Astrocyte of the cerebellum (primary cell): ENCODE results near the gene CLTCL1.

Experiments used
- DNase-seq: peaks from one replicate; pipeline ENCODE4 v3.0.0-alpha.2; 2011; ENCODE audit warnings: low read depth
- H3K4me3 ChIP-seq: 2 replicates; pipeline ENCODE4 v1.5.1; 2011; ENCODE audit warnings: mild to moderate bottlenecking, low read depth, low read length, moderate library complexity
- in situ Hi-C: cut with HindIII; loops from 2 replicates; pipeline ENCODE4 v1.10.0; 2017; ENCODE audit warnings: low sequenced_read_pairs
- TF ChIP-seq, protein P1 (sequence below): IDR thresholded peaks from 2 replicates; pipeline ENCODE4 v1.5.1; 2012; ENCODE audit warnings: low read length, low read depth, moderate library complexity, mild to moderate bottlenecking; ENCODE audit errors: missing control alignments

The CLTCL1 gene

DNA sequence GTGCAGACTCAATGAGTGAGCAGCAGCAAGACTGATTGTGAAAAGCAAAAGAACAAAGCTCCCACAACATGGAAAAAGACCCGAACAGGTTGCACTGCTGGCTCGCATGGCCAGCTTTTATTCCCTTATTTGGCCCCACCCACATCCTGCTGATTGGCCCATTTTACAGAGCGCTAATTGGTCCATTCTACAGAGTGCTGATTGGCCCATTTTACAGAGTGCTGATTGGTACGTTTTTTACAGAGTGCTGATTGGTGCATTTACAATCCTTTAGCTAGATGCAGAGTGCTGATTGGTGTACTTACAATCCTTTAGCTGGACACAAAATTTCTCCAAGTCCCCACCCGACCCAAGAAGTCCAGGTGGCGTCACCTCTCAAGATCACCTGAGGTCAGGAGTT is 97.6 kb downstream of the CLTCL1 start:
- TF ChIP-seq, protein P1, sequence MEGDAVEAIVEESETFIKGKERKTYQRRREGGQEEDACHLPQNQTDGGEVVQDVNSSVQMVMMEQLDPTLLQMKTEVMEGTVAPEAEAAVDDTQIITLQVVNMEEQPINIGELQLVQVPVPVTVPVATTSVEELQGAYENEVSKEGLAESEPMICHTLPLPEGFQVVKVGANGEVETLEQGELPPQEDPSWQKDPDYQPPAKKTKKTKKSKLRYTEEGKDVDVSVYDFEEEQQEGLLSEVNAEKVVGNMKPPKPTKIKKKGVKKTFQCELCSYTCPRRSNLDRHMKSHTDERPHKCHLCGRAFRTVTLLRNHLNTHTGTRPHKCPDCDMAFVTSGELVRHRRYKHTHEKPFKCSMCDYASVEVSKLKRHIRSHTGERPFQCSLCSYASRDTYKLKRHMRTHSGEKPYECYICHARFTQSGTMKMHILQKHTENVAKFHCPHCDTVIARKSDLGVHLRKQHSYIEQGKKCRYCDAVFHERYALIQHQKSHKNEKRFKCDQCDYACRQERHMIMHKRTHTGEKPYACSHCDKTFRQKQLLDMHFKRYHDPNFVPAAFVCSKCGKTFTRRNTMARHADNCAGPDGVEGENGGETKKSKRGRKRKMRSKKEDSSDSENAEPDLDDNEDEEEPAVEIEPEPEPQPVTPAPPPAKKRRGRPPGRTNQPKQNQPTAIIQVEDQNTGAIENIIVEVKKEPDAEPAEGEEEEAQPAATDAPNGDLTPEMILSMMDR = no peak
- H3K4me3 ChIP-seq = no peak overlapping the region
- in situ Hi-C loops = no loop called here
- no peak for DNase-seq

DNA sequence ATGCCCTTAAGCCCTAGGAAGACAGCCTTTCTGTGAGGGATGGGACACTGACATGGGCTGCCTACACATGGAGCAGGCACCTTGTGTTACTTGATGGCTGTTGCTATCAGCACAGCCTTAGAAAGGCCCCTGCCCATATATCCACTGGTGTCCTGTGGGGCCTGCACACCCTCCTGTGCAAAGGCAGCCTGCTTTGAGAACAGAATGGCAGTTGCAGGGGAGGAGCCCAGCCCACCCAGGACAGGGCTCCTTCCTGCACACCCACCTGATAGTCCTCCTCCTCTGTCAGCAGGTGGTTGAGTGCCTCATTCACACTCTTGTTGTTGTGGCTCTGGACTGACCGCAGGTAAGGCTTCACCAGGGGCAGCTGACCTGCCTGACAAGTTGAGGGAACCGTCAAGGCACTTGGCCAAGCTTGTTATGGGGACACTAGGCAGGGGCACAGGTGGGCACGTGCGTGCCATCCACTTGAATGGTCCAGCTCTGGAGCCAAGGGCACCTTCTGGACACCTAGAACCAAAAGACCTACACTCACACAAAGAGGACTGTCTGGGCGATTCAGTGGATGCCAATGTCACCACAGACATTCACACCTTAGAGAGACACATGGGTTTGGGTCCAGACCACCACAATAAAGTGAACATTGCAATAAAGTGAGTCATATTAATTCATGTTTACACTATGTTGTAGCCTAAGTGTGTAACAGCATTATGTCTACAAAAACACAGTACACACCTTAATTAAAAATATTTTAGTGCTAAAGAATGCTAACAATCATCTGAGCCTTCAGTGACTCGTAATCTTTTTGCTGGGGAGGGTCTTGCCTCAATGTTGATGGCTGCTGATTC is 103.6 kb downstream of the CLTCL1 start:
- in situ Hi-C loops = no loop called here
- TF ChIP-seq, protein P1 = no peak
- no peak overlapping the region for H3K4me3 ChIP-seq
- DNase-seq = no peak

DNA sequence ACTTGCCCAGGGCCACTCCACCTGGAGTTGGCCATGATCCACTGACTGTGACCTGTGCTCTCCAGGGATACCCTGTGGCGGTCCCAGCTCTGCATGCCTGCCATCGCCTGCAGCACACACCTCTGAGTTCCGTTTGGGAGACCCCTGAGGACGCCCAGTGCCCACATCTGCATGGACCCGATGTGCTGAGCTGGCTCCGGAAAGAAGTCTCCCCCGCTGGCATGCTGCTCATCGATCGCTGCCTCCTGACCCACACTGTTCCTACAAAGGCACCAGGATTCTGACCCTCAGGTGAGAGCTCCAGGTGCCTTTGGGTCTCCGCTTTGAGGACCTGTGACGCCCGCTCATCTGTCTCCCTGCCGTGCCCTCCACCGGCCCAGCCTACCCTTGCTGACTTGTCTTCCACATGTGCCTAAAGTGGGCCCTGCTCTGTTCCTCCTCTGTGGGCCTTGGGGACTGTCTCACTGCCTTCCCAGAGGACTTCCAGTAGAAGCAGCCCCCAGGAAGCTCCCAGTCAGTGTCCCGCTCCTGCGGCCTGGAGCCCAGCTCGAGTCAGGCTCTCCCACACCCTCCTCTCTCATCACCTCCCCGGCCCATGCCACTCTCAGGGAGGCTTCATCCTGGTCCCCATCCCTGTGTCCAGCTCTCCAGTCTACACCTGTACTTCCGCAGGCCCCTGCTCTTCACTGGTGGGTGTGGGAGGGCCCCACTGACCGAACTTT is 107.1 kb downstream of the CLTCL1 start:
- no peak for DNase-seq
- TF ChIP-seq, protein P1 = no peak
- in situ Hi-C loops = no loop called here
- no peak overlapping the region for H3K4me3 ChIP-seq

DNA sequence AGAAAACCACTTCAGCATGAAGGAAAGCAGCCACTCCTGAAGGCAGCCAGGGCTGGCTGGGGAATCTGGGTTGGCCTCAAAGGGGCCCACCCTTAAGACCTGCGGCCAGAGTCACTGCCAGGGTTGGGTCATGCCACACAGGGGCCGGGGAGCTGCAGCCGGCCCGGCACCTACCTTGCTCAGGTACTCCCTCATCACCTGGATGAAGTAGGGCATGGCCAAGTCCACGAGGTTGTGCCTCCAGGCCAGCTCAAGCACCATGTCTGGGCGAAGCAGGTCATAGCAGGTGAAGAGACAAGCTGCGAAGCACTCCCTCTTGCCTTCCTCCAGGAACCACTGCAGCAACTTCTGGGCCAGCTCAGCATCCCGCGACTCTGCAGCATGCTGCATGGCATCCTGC is 108.3 kb downstream of the CLTCL1 start:
- TF ChIP-seq, protein P1 = no peak
- DNase-seq = no peak
- in situ Hi-C loops = no loop called here
- no peak overlapping the region for H3K4me3 ChIP-seq

DNA sequence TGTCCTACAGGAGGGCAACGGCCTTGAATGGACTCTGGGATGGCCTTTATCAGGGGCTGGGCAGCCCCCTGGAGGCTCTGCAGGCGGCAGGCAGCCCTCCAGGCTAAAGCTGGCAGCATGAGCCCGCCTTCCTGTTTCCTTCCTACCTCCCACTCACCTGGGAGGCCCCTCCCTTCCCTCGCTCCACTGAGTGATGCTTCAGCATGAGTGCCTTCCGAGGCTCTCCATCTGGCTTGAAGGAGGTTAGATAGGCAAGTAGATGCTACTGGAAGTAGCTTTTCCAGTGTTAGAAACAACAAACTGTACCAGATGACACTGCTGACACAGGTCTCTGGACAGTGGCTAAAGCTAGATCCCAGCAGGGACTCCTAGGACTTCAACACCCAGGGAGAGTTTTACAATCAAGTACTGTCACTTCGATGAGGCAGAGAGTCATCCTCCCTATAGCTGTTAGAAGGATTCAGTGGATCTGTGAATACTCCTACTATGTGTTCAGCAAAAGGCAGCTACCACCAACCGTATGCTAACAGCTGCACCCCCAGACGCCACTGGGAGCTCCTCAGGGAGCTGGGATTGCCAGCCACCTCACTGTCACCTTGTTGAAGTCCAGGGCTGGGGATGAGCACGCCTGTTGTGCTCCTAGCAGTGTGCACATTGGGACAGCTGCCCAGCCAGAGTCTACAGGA is 108.9 kb downstream of the CLTCL1 start:
- no peak for DNase-seq
- no peak overlapping the region for H3K4me3 ChIP-seq
- in situ Hi-C loops = no loop called here
- TF ChIP-seq, protein P1 = no peak

DNA sequence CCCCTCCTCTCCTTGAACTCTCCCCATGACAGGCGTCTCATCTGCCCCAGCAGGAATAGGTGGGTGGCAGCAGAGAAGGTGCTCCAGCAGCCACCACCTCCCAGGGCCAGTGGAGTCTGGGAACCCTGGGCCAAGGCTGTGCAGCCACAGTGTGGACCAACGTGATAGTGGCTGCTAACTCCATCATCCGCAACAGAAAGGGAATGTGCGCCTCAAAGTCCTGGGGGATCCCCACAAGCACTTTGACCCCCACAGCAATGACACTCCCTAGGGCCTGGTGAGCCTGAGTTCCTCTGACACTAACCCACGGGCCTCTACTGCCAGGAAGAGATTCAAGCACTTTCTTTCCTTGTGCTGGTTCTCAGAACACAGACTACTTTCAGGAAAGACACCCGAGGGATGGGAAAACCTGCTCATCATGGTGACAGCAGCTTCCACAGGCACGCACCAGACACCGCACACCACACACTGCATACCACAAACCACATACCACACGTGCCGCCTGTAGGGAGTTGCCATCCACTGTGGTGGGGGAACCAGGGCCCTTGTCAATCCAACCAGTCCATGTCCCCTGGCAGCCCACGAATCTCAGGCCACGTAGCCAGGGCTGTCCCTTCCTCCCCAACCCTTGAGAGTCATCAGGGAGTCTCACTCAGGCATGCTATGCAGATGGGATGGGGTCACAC is 109.6 kb downstream of the CLTCL1 start:
- H3K4me3 ChIP-seq = no peak overlapping the region
- in situ Hi-C loops = no loop called here
- DNase-seq = no peak

More for the DNA sequence above, 109.6 kb downstream of the CLTCL1 start:
- TF ChIP-seq, protein P1 = no peak
